K562 (cell line): ENCODE results near the gene TTC28. TPM values are rescaled to one million over a fixed set of nuclear protein-coding genes. Genes with fewer than 3 reads are reported as not detected.

ENCODE experiments used
- BMI1 ChIP-seq: fragments of 150-350 bp; IDR thresholded peaks from 2 replicates; pipeline ENCODE4 v1.6.1; 2014; ENCODE audit warnings: low read length
- BRF2 ChIP-seq: IDR thresholded peaks from 3 replicates; pipeline ENCODE4 v1.6.1; 2011; ENCODE audit warnings: borderline replicate concordance, mild to moderate bottlenecking; ENCODE audit not compliant: insufficient read length, insufficient read depth
- FOXA3 ChIP-seq, 2 experiments: fragments of 450-650 bp in 1 of 2; sonication (generic) in 1 of 2; formaldehyde crosslinking; IDR thresholded peaks in 1 of 2; conservative IDR thresholded peaks in 1 of 2; 2 replicates each; pipeline versions ENCODE4 v1.4.0 to v1.8.0; 2020 to 2022; ENCODE audit warnings: mild to moderate bottlenecking in 2 of 2, missing genetic modification reagents in 1 of 2
- FOXM1 ChIP-seq, 2 experiments: fragments of 450-650 bp in 1 of 2; sonication (generic) in 1 of 2; formaldehyde crosslinking in 1 of 2; IDR thresholded peaks; 2 replicates each; pipeline versions ENCODE4 v1.6.1 to v1.9.0; 2017 to 2022; ENCODE audit warnings: low read depth in 2 of 2, mild to moderate bottlenecking in 2 of 2, missing genetic modification reagents in 1 of 2, moderate library complexity in 1 of 2
- JUNB ChIP-seq: fragments of 450-650 bp; formaldehyde crosslinking; conservative IDR thresholded peaks from 2 replicates; pipeline ENCODE4 v1.4.0; 2020; ENCODE audit warnings: mild to moderate bottlenecking
- MAFG ChIP-seq: fragments of 450-650 bp; conservative IDR thresholded peaks from 2 replicates; pipeline ENCODE4 v1.6.1; 2016; ENCODE audit warnings: missing genetic modification characterization, missing compliant biosample characterization
- MEIS2 ChIP-seq: fragments of 450-650 bp; IDR thresholded peaks from 2 replicates; pipeline ENCODE4 v1.6.1; 2014; ENCODE audit warnings: mild to moderate bottlenecking; ENCODE audit not compliant: partially characterized antibody
- NFATC3 ChIP-seq: fragments of 450-650 bp; IDR thresholded peaks from 2 replicates; pipeline ENCODE4 v1.6.1; 2017; ENCODE audit warnings: mild to moderate bottlenecking
- POLR3A ChIP-seq: IDR thresholded peaks from 2 replicates; pipeline ENCODE4 v1.6.1; 2011; ENCODE audit warnings: borderline replicate concordance, mild to moderate bottlenecking, moderate library complexity; ENCODE audit not compliant: insufficient read length, insufficient read depth; ENCODE audit errors: extremely low read depth
- PRPF4 ChIP-seq: fragments of 200-400 bp; formaldehyde crosslinking; IDR thresholded peaks from one replicate; pipeline ENCODE4 v1.6.1; 2017; ENCODE audit warnings: low read length, low read depth, mild to moderate bottlenecking; ENCODE audit not compliant: insufficient read depth, poor library complexity, severe bottlenecking
- RBM15 ChIP-seq: fragments of 200-400 bp; formaldehyde crosslinking; IDR thresholded peaks from 2 replicates; pipeline ENCODE4 v1.6.1; 2018; ENCODE audit warnings: mild to moderate bottlenecking, low read length, moderate library complexity; ENCODE audit not compliant: insufficient read depth
- SIN3A ChIP-seq, 2 experiments: fragments of 150-350 bp in 1 of 2; IDR thresholded peaks; 2 replicates each; pipeline ENCODE4 v1.6.1; 2011 to 2016; ENCODE audit warnings: borderline replicate concordance in 2 of 2, low read depth in 2 of 2, low read length in 2 of 2, mild to moderate bottlenecking in 2 of 2, moderate library complexity in 2 of 2; ENCODE audit not compliant: control insufficient read depth in 1 of 2
- STAT6 ChIP-seq: sonication (generic); formaldehyde crosslinking; IDR thresholded peaks from 2 replicates; pipeline ENCODE4 v1.8.1; 2023; ENCODE audit warnings: mild to moderate bottlenecking, missing genetic modification reagents
- ZBTB5 ChIP-seq: fragments of 450-650 bp; IDR thresholded peaks from 2 replicates; pipeline ENCODE4 v1.6.1; 2017; ENCODE audit warnings: antibody characterized with exemption
- ZC3H11A ChIP-seq: IDR thresholded peaks from 2 replicates; pipeline ENCODE4 v1.6.1; 2012; ENCODE audit warnings: low read depth, low read length, improper control_type of control experiment
- ZNF197 ChIP-seq: fragments of 200-800 bp; sonication (Bioruptor generic); IDR thresholded peaks from 2 replicates; pipeline ENCODE4 v1.6.1; 2016; ENCODE audit warnings: low read depth, missing genetic modification characterization, missing compliant biosample characterization
- ZNF232 ChIP-seq: sonication (generic); formaldehyde crosslinking; IDR thresholded peaks from 2 replicates; pipeline ENCODE4 v1.8.0; 2022; ENCODE audit warnings: mild to moderate bottlenecking, missing genetic modification reagents
- ZNF280B ChIP-seq: fragments of 250-450 bp; sonication (Bioruptor Pico); IDR thresholded peaks from 2 replicates; pipeline ENCODE4 v1.5.1; 2021; ENCODE audit warnings: mild to moderate bottlenecking
- ZNF511 ChIP-seq: sonication (generic); formaldehyde crosslinking; IDR thresholded peaks from 2 replicates; pipeline ENCODE4 v1.8.0; 2022; ENCODE audit warnings: mild to moderate bottlenecking, missing genetic modification reagents
- ZNF75A ChIP-seq: fragments of 450-650 bp; formaldehyde crosslinking; IDR thresholded peaks from 2 replicates; pipeline ENCODE4 v1.4.0; 2020; ENCODE audit warnings: mild to moderate bottlenecking
- polyA plus RNA-seq, 8 experiments: library from polyadenylated mRNA; depleted of rRNA in 4 of 8; stranded (reverse) in 5 of 8; unstranded in 3 of 8; fragments of >200 nt; fragmentation: Nextera tagmentation in 2 of 8; fragmentation: Illumina TruSeq in 1 of 8; extraction: Ambion mirVana in 2 of 8; extraction: Trizol in 1 of 8; gene quantifications; 2 replicates each; pipeline versions ENCODE4 v1.2.1 to v1.2.3, GENCODE V29; 2011 to 2014; ENCODE audit warnings: inconsistent platforms in 1 of 8, missing spikeins in 1 of 8
- total RNA-seq, 7 experiments: library from RNA; depleted of rRNA in 6 of 7; stranded (reverse); fragments of >200 nt in 6 of 7; fragmentation: Illumina TruSeq in 2 of 7; extraction: Trizol in 2 of 7; gene quantifications; 2 replicates each; pipeline versions ENCODE4 v1.2.1 to v1.2.3, GENCODE V29; 2011 to 2021; ENCODE audit warnings: low replicate concordance in 1 of 7

The TTC28 gene
- total and polyA plus RNA-seq, 9 of the 15 experiments (the other 6 are each of a cell fraction or from before 2014, with no cell fraction given) = 0.22 to 10.7 (median 3.1) TPM

- TF ChIP-seq BRF2 (no peak), BMI1 (no peak), ZNF75A (CRISPR knock-in tag) (no peak), PRPF4 (no peak), RBM15 (no peak), ZNF280B (CRISPR knock-in tag) (no peak), MAFG (tag) (no peak), MEIS2 (no peak), ZNF197 (no peak), JUNB (no peak), SIN3A (IDR thresholded peaks at IDR 0.05; ENCODE audit: borderline replicate concordance in 2 of 2, control insufficient read depth in 1 of 2, low read depth in 2 of 2, low read length in 2 of 2) (no peak), ZNF511 (CRISPR knock-in tag) (no peak), NFATC3 (no peak), ZC3H11A (no peak), POLR3A (no peak), FOXM1 (IDR thresholded peaks at IDR 0.05; ENCODE audit: low read depth) (no peak), FOXM1 (CRISPR knock-in tag; IDR thresholded peaks at IDR 0.05; ENCODE audit: low read depth) (no peak), ZBTB5 (no peak), ZNF232 (CRISPR knock-in tag) (no peak), FOXA3 (CRISPR knock-in tag; conservative IDR thresholded peaks at IDR 0.05 in 1 of 2, IDR thresholded peaks at IDR 0.05 in 1 of 2) (no peak), STAT6 (CRISPR knock-in tag) (no peak)
These were observed 135.2 kb downstream of the TTC28 start (continued) for GRCh38 chr22:28544431-28544868.
